Sigmoid colon (tissue), 4 donors: Measurements from ENCODE around the gene ZNF521.

Source experiments
- POLR2A ChIP-seq, 2 donors: fragments of 450-650 bp; IDR thresholded peaks; one replicate each; pipeline ENCODE4 v1.6.1; 2016; ENCODE audit warnings: antibody characterized with exemption in 2 of 2, mild to moderate bottlenecking in 2 of 2, moderate library complexity in 2 of 2
- POLR2AphosphoS5 ChIP-seq, 4 donors: sonication (generic); formaldehyde crosslinking; IDR thresholded peaks; one replicate each; pipeline ENCODE4 v1.6.1; 2017; ENCODE audit warnings: antibody characterized with exemption in 4 of 4
- TF ChIP-seq, protein P1 (sequence below), 4 experiments: fragments of 450-650 bp in 3 of 4; fragments of 200-600 bp in 1 of 4; IDR thresholded peaks; one replicate each; pipeline ENCODE4 v1.5.1; 2016 to 2019; ENCODE audit warnings: antibody characterized with exemption in 4 of 4, mild to moderate bottlenecking in 3 of 4, moderate library complexity in 2 of 4

DNA sequence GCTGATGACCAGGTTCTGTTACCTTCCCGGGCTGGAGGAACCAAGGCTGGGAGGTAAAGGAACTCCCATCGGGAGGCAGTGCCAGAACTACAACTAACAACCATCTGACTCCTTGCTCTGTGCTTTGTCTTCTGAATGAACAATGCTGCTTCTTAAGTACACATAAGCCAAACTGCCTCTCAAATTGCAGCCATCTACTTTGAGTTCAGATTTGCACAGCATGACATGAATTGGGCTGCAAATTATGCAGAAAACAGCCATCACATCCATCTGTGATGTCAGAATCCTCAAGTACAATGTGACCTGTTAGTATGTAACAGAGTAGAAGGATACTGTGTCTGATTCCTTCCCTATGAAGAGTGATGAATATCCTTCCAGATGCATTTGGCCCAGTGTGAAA, 290.6 kb downstream of the ZNF521 start:
- TF ChIP-seq POLR2A (IDR thresholded peaks at IDR 0.05) (no peak), POLR2AphosphoS5 (IDR thresholded peaks at IDR 0.05) (no peak)
- TF ChIP-seq, protein P1, sequence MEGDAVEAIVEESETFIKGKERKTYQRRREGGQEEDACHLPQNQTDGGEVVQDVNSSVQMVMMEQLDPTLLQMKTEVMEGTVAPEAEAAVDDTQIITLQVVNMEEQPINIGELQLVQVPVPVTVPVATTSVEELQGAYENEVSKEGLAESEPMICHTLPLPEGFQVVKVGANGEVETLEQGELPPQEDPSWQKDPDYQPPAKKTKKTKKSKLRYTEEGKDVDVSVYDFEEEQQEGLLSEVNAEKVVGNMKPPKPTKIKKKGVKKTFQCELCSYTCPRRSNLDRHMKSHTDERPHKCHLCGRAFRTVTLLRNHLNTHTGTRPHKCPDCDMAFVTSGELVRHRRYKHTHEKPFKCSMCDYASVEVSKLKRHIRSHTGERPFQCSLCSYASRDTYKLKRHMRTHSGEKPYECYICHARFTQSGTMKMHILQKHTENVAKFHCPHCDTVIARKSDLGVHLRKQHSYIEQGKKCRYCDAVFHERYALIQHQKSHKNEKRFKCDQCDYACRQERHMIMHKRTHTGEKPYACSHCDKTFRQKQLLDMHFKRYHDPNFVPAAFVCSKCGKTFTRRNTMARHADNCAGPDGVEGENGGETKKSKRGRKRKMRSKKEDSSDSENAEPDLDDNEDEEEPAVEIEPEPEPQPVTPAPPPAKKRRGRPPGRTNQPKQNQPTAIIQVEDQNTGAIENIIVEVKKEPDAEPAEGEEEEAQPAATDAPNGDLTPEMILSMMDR (IDR thresholded peaks at IDR 0.05) = no peak
